D721Med (cell line): ENCODE data around the gene RBM26.
"Not testable (repeated sequence)": the region's sequence is repeated elsewhere in the genome, so short reads cannot be mapped to it uniquely, and the experiment has no call there.

ENCODE experiments used
- DNase-seq: peaks from one replicate; pipeline ENCODE4 v3.0.0; 2011; ENCODE audit warnings: low spot score; ENCODE audit not compliant: insufficient read length
- FAIRE-seq: peaks from 2 replicates; lab custom pipeline; 2011; peaks lifted over from hg19 to GRCh38; lab: Jason Lieb, UNC
- CTCF ChIP-seq: IDR thresholded peaks from 2 replicates; pipeline ENCODE4 v1.5.1; 2012; ENCODE audit warnings: mild to moderate bottlenecking, control low read depth; ENCODE audit not compliant: insufficient read depth; ENCODE audit errors: missing control alignments

Gene RBM26

GRCh38 chr13:79354285-79354684 is 51.8 kb downstream of the RBM26 start:
- TF ChIP-seq CTCF = no peak
- no peak for DNase-seq
- FAIRE-seq = no peak

GRCh38 chr13:79353693-79354092 is 52.4 kb downstream of the RBM26 start:
- FAIRE-seq (no peak), DNase-seq (no peak)
- no peak for TF ChIP-seq CTCF

- DNase-seq (no peak), FAIRE-seq (no peak)
- no peak for TF ChIP-seq CTCF
Measured at GRCh38 chr13:79352107-79352506, 53.9 kb downstream of the RBM26 start.

- not testable (repeated sequence) for FAIRE-seq, DNase-seq
Measured at GRCh38 chr13:79349608-79350007, 56.4 kb downstream of the RBM26 start.

- FAIRE-seq = no peak
- TF ChIP-seq CTCF = no peak
- DNase-seq = no peak
Measured at GRCh38 chr13:79349011-79349410, 57.0 kb downstream of the RBM26 start.

GRCh38 chr13:79346300-79346914 is 59.6 kb downstream of the RBM26 start:
- DNase-seq = no peak
- no peak for FAIRE-seq

GRCh38 chr13:79341202-79341601 is 64.9 kb downstream of the RBM26 start:
- no peak for TF ChIP-seq CTCF
- DNase-seq (no peak), FAIRE-seq (no peak)

More at GRCh38 chr13:79346300-79346914, 59.6 kb downstream of the RBM26 start:
- no peak for TF ChIP-seq CTCF
